Gastroesophageal sphincter (tissue), 4 donors: ENCODE measurements around the gene SLIT2. TPM values are rescaled to one million over a fixed set of nuclear protein-coding genes. Genes with fewer than 3 reads are reported as not detected.
A peak's percentile ranks its signal among the peaks of the same experiment; 100 is the strongest.

Source experiments
- ATAC-seq: fragments of 150-250 bp; one replicate; pipeline ENCODE4 v1.9.1; 2016; ENCODE audit warnings: mild to moderate bottlenecking, moderate library complexity
- H3K27ac ChIP-seq, 4 donors: fragments of 200-600 bp; sonication (generic) in 3 of 4; 1 replicate in 3 of 4; 2 replicates in 1 of 4; pipeline ENCODE4 v1.5.1; 2016 to 2019
- H3K27me3 ChIP-seq: fragments of 200-600 bp; sonication (generic); one replicate; pipeline ENCODE4 v1.5.1; 2019
- H3K36me3 ChIP-seq, 2 donors: fragments of 200-600 bp; sonication (generic); one replicate each; pipeline ENCODE4 v1.5.1; 2019; ENCODE audit warnings: control low read depth in 1 of 2
- H3K4me1 ChIP-seq, 3 donors: fragments of 200-600 bp; sonication (generic); 1 replicate in 2 of 3; 2 replicates in 1 of 3; pipeline ENCODE4 v1.5.1; 2016 to 2019; ENCODE audit warnings: control low read depth in 2 of 3
- H3K4me3 ChIP-seq, 2 donors: fragments of 200-600 bp; sonication (generic); one replicate each; pipeline ENCODE4 v1.5.1; 2019; ENCODE audit warnings: mild to moderate bottlenecking in 1 of 2, moderate library complexity in 1 of 2
- H3K9me3 ChIP-seq, 3 donors: fragments of 200-600 bp; sonication (generic); one replicate each; pipeline ENCODE4 v1.5.1; 2017 to 2019; ENCODE audit warnings: control low read depth in 2 of 3
- EP300 ChIP-seq: sonication (generic); formaldehyde crosslinking; IDR thresholded peaks from one replicate; pipeline ENCODE4 v1.6.1; 2017; ENCODE audit warnings: antibody characterized with exemption, mild to moderate bottlenecking
- POLR2A ChIP-seq, 2 donors: fragments of 450-650 bp; IDR thresholded peaks; one replicate each; pipeline ENCODE4 v1.6.1; 2017; ENCODE audit warnings: antibody characterized with exemption in 2 of 2, mild to moderate bottlenecking in 2 of 2, moderate library complexity in 1 of 2
- POLR2AphosphoS5 ChIP-seq: sonication (generic); formaldehyde crosslinking; IDR thresholded peaks from one replicate; pipeline ENCODE4 v1.6.1; 2017; ENCODE audit warnings: antibody characterized with exemption
- WGBS, 2 donors: methylation state at CpG; one replicate each; pipeline ENCODE4 v1.1.5; 2018; ENCODE audit warnings: low coverage in 1 of 2; 5-methylcytosine and 5-hydroxymethylcytosine counted together
- total RNA-seq, 4 donors: library from RNA; depleted of rRNA; stranded (reverse); fragments of >200 nt; gene quantifications; one replicate each; pipeline ENCODE4 v1.1.0, GENCODE V29; 2016
- TF ChIP-seq, protein P1 (sequence below), 4 experiments: fragments of 200-600 bp in 2 of 4; fragments of 450-650 bp in 2 of 4; sonication (generic) in 1 of 4; IDR thresholded peaks; one replicate each; pipeline ENCODE4 v1.5.1; 2017 to 2019; ENCODE audit warnings: antibody characterized with exemption in 4 of 4, mild to moderate bottlenecking in 2 of 4, moderate library complexity in 2 of 4

SLIT2 gene
- total RNA-seq, 4 donors from 2014 or later, result 53.4 to 83.6 (median 76.7) TPM

DNA sequence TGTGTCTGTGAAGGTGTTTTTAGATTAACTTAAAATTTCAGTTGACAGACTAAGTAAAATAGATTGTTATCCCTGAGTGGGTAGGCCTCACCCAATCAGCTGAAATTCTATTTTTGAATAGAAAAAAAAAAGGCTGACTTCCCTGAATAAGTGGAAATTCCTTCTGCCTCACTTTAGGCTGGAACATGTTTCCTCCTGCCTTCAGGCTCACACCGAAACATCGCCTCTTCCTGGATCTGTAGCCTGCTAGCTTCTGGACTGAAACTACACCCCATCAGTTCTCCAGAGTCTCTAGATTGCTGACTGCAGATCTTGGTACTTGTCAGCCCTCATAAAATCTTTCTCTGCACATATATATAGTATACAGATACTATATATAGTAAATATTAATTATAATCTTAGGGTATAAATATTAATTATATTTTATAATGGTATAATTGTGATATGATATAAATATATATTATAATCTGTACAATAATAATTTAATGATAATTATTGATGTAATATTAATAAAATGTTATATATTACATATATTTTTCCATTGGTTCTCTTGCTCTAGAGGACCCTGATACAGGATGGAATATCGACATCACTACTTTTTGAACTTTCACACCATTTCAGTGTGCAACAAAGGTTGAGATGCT is 13.7 kb upstream of the SLIT2 start:
- no peaks in the 10 kb centered on the region for H3K36me3 ChIP-seq
- 95 to 97% methylated on average over 3 of the region's 3 CpGs for WGBS, 2 donors
- no peak for ATAC-seq
- no peak overlapping the region for H3K27ac ChIP-seq
- TF ChIP-seq, protein P1, sequence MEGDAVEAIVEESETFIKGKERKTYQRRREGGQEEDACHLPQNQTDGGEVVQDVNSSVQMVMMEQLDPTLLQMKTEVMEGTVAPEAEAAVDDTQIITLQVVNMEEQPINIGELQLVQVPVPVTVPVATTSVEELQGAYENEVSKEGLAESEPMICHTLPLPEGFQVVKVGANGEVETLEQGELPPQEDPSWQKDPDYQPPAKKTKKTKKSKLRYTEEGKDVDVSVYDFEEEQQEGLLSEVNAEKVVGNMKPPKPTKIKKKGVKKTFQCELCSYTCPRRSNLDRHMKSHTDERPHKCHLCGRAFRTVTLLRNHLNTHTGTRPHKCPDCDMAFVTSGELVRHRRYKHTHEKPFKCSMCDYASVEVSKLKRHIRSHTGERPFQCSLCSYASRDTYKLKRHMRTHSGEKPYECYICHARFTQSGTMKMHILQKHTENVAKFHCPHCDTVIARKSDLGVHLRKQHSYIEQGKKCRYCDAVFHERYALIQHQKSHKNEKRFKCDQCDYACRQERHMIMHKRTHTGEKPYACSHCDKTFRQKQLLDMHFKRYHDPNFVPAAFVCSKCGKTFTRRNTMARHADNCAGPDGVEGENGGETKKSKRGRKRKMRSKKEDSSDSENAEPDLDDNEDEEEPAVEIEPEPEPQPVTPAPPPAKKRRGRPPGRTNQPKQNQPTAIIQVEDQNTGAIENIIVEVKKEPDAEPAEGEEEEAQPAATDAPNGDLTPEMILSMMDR (IDR thresholded peaks at IDR 0.05), result no peak
- TF ChIP-seq POLR2A (IDR thresholded peaks at IDR 0.05) (no peak), POLR2AphosphoS5 (no peak), EP300 (no peak)
- H3K27me3 ChIP-seq, result no peaks in the 10 kb centered on the region
- H3K4me3 ChIP-seq, result no peak overlapping the region
- H3K9me3 ChIP-seq, result no peaks in the 10 kb centered on the region
- no peaks in the 10 kb centered on the region for H3K4me1 ChIP-seq

DNA sequence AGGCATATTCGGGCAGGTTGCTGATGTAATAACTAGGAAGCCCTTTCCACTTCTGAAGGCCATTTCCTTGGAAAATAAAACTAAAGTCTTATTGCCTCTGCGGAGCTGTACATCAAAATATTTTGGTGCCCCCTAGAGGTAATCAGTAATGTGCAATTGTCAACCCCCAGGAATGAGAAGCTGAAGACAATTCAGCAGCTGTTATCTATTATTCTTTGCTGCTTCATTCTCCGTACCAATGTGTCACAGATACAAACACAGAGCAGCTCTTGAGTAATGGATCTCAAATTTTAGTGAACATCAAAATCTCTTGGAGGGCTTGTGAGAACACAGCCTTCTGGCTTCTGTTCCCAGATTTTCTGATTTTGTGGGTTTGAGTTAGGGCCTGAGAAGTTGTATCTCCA is 3.5 kb upstream of the SLIT2 start:
- H3K27ac ChIP-seq, result no peak overlapping the region
- H3K4me1 ChIP-seq, result peaks cover 0 to 21% (median 0%) of the 10 kb centered on the region in 3 donors
- H3K9me3 ChIP-seq, result no peaks in the 10 kb centered on the region
- TF ChIP-seq, protein P1 (IDR thresholded peaks at IDR 0.05), result peak; percentile 58 to 76 (median 65)
- TF ChIP-seq EP300 (no peak), POLR2A (IDR thresholded peaks at IDR 0.05) (no peak), POLR2AphosphoS5 (no peak)
- no peak overlapping the region for H3K4me3 ChIP-seq
- ATAC-seq, result peak; percentile 28
- H3K27me3 ChIP-seq, result peaks cover 3% of the 10 kb centered on the region
- no peaks in the 10 kb centered on the region for H3K36me3 ChIP-seq
- 4 to 8% methylated on average over 3 of the region's 3 CpGs for WGBS, 2 donors

DNA sequence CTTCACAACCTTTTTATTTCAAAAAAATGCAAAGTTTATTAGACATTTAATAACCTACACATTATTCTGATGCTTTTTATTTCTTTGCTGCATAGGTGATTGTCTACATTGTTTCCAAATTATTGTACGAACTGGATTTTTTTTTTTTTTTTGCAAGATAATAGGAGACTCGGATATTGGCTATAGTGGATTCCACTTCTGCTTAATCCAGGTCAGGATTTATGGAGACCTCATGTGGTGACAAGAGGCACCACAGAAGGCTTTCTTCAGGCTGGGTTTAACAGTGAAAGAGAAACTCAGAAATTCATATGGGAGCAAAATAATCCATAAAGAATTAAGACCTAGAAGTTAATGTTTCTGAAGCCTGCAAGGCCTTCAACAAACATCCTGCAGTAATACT is 2.4 kb upstream of the SLIT2 start:
- no peak for ATAC-seq
- Histone ChIP-seq H3K4me3 (no peak overlapping the region), H3K27ac (no peak overlapping the region), H3K36me3 (no peaks in the 10 kb centered on the region), H3K4me1 (peaks cover 0 to 32% (median 0%) of the 10 kb centered on the region in 3 donors), H3K27me3 (peaks cover 8% of the 10 kb centered on the region), H3K9me3 (no peaks in the 10 kb centered on the region)
- TF ChIP-seq, protein P1 (IDR thresholded peaks at IDR 0.05), result peak in 2 of 4 experiments; percentile 19 to 53
- TF ChIP-seq POLR2A (IDR thresholded peaks at IDR 0.05), result no peak
- WGBS, 2 donors, result 29 to 41% methylated on average over 1 to 2 of the region's 2 CpGs

DNA sequence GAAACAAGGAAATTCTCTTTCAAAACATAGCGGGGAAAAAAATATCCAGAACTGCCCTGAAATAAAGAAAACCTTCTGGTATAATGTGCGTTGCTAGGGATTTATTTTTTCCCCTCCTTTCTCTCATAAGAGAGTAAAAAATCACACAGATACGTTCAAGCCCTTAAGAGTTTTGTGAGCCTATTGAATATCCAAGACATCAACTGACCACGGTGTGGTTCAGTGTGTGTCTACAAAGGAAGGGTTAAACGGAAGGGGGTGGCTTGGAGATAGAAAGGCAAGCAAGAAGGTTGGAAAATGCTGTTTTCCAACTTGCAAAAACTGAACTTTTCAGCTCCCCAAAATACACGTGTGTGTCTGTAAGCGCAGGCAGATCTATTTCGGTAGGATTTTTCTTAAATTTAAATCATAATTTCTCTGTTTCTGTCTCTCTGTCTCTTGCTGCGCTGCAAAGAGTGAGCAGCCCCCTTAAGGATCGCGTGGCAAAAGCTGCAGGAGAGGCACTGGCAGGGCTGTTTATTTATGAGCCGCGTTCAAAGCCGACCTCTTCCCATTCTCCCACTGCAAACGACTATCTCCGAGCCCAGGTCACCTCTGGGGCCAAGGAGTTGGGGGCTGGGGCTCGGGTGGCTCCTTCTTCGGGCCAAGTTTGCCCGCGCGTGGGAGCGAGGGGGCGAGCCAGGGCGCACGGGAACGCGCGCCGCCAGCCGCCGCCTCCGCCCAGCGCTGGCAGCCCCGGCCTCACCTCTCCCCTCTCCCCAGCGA is 492 bp upstream of the SLIT2 start:
- H3K27ac ChIP-seq, result peak overlapping the region; percentile 44 to 85 (median 84)
- H3K36me3 ChIP-seq, result no peaks in the 10 kb centered on the region
- peak overlapping the region; percentile 75 to 78 for H3K4me3 ChIP-seq
- peaks cover 0 to 37% (median 0%) of the 10 kb centered on the region in 3 donors for H3K4me1 ChIP-seq
- H3K9me3 ChIP-seq, result no peaks in the 10 kb centered on the region
- ATAC-seq, result peak; percentile 29
- peaks cover 8% of the 10 kb centered on the region for H3K27me3 ChIP-seq
- TF ChIP-seq, protein P1 (IDR thresholded peaks at IDR 0.05), result peak in 2 of 4 experiments; percentile 5 to 55
- no peak for TF ChIP-seq EP300
- no peak for TF ChIP-seq POLR2AphosphoS5
- no peak for TF ChIP-seq POLR2A (IDR thresholded peaks at IDR 0.05)
- WGBS, 2 donors, result 4 to 10% methylated on average over 8 to 9 of the region's 35 CpGs
